HG02870 (cell line): ENCODE data around the gene CA12.
"Not testable (repeated sequence)": the region's sequence is repeated elsewhere in the genome, so short reads cannot be mapped to it uniquely, and the experiment has no call there.

Source experiments
- ATAC-seq: cut with Tn5 transposase; IDR thresholded peaks from one replicate; pipeline ENCODE4 v1.9.1; 2021; ENCODE audit warnings: mild to moderate bottlenecking, moderate library complexity; ENCODE audit not compliant: unreplicated experiment

Gene CA12

DNA sequence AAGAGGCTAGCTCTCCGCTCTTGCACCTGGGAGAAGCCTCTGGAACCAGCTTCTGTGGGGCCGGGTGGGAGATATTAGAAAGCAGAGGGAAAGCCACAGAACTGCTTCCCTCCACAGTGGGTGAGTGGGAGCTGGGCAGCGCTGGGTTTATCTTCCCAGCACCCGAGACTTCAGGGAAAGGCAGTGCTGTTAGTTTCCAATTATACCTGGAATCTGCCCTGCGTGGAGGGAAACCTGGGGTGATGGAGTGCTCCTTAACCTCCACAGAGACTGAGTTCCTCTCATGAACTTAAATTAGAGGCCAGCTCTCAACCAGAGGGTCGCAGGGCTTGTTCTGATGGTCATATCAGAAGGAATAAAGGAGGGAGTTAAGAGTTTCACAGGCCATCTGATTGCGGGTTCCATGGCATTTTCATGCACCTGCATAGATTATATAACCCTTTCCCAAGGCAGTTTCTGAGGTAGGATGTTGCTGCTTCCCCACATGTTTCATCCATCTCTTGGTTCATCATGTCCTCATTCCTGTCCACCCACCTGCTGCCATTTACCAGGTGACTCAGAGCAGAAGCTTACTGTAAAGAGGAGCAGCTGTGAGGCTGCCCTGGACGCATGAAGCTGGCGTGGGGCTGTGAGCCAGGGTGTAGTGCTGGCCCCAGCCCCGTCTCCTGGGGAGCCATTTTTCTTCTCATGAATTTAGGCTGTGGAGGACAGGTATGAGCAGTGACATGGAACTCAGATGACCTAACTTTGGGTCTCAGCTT is 42.5 kb downstream of the CA12 start:
- no peak for ATAC-seq

DNA sequence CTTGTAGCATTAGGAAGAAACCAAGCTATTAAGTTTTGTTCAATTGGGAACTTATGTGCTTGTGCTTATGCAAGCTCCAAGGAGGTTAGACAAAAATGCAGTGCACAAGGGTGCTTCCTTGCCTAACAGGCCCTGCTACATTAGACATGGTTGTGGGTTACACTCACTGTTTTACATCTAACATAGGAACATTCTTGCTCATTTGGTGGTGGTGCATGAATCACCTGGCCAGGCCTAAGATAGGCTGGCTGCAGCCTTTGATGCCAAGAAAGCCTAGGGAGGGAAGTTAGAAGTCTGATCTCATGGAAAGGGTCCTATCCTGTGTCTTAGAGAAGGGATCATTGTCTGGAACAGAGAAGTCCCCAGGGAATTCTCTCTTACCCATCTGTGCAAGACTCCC is 43.5 kb downstream of the CA12 start:
- ATAC-seq, result no peak

DNA sequence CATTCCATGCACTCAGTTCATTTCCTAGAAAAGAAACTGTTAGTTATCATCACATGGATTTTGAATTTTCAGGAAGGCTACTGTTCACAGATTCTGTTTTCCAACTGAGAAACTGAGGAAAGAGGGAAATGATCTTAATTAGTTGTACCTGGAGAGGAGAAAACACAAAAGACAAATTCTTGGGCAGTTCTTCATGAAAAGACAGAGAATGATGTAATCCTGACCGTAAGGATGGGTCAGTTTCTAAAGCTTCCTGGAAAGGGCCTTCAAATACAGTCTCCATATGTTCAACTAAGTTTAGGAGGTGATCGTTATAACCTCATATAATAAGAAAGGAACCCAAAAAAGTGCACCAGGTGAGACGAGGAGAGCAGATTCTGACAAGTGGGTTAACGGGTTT is 44.6 kb downstream of the CA12 start:
- no peak for ATAC-seq

DNA sequence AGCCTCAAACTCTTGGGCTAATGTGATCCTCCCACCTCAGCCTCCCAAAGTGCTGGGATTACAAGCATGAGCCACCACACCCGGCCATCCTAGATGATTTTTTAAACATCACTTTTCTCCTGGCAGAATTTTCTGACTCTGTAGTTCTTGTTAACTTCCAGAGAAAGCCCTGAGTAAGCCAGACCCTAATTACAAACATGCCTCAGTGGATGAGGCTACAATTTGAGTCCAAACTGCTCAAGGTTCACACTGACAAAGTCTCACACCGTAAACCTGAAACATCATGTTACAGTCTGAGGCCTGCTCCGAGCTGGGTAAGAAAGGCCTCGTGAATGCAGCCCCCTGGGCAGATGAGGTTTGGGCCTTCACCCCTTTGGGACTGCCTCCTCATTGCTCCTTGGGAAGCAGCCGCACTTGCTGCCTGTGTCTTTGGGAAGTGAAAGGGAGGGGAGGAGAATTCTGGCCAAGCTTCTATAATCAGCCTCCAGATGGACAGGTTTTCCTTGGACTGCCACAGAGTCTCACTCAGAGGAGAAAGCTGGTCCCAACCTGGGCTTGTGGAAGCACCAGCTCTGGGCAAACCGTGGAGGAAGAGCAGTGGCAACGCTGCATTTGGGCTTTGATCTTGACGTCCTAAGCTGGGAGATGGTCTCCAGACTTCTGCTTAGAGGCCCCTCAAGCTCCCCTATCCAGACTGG is 46.0 kb downstream of the CA12 start:
- no peak for ATAC-seq

DNA sequence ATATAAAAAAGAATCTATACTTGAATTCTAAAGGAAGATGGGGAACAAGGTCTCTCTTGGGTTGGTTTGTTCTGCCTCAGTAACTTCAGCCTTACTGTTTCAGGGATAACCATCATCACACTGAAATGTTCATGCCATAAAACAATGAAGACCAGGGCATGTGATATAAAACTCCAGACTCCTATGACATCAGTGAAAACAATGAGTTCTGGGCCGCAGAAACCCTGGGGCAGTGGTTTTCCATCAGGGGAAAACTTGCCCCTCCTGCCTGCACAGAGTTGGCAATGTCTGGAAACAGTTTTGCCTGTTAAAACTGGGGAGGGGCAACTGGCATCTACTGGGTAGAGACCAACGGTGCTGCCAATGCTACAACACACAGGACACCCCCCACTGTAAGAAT is 46.8 kb downstream of the CA12 start:
- no peak for ATAC-seq

DNA sequence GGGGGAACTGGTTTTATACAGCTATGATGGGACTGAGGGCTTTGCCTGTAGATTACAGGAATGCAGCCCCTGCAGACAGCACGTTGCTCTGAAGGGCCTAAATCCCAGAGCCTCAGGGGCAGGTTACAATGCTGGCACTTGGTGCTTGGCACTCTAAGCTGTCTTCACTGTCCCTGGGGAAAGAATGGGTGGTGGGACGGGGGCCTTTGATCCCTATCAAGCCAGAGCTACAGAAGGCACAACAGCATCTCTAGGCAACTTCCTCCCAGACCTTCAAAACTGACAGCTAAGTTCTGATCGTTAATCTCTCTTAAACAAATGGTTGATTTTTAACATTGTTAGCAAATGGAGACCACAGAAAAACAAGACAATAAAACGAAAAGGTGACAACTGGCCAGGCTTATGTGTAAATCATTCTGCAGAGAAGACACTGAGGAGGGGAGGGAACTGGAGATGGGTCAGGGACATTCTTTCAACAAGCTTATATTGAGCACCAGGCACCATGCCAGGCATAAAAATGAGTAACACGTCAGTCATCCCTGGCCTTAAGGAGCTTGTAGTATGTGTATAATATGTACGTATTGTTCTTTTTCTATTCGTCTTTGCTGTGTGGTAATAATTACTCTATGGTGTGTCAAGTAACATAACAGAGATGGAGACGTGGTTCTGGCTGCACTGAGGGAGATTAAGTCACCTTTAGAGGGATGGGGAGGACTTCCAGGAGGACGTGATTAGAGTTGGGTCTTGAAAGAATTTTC is 49.1 kb downstream of the CA12 start:
- no peak for ATAC-seq

DNA sequence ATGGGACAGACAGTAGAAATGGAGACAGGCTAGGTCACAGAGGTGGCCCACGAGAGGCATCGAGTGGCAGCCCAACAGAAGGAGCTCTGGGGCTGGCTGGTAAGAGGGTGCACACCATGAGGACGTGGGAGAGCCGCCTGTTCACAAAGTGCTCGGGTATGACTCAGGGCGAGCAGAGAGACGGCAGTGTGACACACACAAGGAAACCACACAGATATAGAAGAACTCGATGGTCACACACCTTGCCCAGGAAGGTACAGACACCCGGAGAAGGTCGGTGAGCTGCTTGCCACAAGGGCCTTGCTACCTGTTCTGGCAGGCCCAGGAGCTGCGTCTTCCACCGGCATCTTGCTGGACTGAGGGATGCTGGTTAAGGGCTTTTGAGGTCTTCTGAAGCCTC is 50.2 kb downstream of the CA12 start:
- ATAC-seq, result no peak

DNA sequence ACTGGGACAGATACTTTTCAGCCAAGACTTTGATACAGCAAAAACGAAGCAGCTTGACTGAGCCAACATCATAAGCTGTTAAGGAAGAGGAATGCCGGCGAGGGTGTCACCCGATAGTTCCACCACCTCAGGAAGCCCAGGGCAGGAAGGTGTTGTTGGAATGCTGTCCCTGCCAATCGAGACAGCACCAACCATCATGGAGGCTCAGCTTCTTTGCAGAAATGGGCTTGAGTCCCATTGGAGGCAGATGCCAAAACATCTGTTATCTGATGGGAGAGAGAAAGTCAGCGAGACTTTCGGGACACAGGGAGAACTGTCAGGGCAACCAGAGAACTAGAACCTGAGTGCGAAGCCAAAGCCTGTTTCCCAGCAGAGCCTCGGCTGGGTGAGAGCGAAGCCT is 50.7 kb downstream of the CA12 start:
- ATAC-seq, result no peak

DNA sequence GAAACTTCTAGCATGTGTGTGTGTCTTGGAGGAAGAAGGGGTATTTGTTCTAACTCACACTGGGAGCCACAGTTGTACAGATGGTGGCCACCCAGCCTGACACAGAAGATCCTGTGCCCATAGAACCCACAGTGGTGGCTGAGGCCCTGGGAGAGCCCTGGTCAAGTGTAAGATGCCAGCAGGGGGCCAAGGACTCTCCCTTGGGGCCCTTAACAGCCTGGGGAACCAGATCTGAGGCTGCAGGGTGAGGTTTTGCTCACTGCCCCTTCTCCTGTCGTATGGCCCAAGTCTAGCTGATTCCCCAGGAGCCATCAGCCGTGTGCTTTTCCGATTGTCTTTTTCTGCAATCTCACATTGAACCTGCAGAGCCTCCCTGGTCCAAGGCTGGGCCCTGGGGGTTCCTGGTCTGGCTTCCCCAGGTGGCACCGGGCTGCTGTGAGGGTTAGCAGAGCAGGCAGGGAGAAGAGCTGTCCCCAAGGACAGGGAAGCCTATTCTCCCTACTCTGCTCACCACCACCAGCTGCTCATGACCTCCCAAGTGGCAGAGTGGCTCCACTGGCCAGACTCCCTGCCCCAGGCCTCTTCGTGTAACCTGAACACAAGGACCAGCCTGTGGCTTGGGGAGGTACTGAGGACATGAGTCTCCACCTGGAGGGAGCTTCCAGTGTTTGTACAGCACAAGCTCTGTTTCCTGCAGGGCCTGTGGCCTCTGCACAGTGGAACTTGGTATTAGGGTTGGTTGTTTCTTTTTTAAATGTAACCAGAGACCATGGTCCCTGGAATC is 51.9 kb downstream of the CA12 start:
- ATAC-seq, result no peak

DNA sequence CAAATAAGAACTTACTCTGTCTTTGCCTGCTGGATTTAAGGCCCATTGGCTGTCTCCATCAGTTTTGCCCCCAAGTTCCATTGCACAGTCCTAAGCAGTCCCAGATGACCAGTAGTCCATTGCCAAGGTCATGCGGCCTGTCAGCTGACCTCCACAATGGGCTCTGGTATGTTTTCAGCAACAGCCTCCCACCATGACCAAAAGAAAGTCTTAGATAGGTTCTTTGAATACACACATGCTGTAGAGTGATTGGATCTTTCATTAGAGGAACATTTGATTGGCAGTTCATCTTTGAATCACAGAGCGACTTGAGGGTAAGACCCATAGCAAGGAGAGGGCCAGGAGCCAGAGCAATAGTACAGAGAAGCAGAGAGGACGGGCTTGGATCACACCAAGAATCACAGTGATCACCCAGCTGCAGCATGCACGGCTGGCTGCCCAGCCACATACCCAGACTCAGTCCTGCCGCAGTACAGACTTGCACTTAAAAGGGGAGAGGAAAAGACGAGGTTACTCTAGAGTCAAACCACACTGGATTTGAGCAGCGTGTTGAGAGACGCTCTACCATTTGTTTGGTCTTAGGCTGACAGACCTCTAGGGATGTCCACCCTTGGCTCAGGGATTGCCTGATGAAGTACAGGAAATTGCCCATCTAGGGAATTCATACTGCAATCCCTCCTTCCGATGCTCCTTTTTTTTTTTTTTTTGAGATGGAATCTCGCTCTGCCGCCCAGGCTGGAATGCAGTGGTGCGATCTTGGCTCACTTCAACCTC is 53.8 kb downstream of the CA12 start:
- no peak for ATAC-seq

DNA sequence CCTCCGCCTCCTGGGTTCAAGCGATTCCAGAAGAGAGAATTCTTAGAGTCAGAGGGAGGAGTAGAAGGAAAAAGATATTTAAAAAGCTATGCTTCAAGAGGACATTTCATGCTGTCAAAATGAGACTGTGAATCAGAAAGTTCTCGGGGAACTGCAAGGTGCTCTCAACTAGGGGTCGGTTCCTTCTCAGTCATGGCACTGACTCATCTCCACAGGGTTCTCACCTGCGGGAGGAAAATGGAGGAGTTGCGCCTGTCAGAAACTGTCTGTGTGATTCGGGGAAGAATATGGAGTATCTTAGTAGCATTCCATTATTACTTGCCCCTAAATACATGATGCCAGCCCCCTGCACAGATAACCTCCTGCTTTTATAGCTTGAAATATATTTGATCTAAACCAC is 56.9 kb downstream of the CA12 start:
- ATAC-seq, result no peak

DNA sequence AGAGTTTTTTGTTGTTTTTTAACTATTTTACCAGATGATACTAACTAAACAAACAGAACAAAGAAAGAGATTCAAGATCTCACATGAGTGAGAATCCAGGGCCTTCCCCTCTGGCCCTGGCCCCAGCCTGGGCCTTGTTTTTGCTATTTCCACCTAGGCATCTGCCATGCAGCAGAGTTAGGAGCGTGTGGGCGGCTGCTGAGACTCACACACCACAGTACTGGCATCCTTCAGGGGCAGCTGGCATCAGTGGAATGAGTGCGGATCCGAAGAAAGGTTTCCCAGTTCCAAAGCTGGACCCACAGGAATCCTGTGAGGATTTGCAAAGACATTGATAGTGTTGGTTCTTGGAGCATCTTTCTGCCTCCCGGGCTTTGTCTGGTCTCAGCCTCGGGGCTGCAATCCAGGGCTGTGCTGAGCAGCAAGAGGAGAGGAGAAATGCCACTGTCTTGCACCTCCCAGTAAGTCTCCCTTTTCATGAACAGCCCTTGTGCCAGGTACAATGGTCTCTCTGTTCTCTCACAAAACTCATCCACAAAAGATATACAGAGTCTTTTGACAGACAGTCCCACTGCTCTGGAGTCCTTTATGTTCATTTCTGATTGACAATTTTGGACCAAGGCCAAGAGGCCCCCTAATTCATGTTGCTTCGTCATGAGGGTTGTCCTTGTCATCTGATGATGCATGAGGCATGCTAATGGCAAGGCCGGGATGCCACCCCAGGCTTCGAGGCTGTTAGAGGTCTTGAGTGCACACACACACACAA is 57.7 kb downstream of the CA12 start:
- no peak for ATAC-seq

DNA sequence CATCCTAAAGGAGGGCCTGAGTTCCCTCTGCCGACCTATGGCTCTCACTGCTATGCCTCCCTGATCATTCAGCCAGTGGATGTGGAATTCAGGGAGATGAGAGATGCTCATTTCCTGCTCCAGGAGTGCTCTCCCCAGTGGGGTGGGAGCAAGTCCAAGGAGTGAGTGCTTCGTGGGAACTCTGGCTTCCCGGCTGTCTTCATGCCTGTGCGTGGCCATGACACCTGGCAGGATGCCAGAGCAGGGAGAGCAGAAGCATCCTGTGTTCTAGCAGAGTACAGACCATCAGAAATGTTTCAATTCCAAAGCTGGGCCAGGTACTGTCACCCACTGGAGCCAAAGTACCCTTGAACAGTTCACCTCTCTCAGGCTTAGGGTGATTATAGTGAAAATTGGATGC is 59.1 kb downstream of the CA12 start:
- ATAC-seq, result no peak

DNA sequence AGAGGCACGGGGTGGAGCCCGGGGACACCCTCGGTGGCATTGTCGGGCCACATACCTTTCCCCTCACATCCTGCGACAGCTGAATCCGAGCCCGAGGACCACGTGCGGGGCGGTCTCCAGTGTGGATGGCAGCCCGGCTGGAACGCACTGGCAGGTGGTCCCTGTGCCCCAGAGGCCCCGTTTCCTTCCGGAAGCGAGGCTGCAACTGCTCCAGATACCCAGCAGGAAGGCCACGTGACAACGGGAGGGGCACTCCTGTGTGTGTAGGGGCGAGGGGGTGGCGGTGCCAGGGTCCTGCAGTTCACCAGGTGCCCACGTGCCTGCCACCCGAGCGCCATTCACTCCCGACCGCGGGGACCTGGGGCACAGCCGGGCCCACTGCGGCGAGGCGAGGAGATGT is 60.2 kb downstream of the CA12 start:
- ATAC-seq, result no peak

DNA sequence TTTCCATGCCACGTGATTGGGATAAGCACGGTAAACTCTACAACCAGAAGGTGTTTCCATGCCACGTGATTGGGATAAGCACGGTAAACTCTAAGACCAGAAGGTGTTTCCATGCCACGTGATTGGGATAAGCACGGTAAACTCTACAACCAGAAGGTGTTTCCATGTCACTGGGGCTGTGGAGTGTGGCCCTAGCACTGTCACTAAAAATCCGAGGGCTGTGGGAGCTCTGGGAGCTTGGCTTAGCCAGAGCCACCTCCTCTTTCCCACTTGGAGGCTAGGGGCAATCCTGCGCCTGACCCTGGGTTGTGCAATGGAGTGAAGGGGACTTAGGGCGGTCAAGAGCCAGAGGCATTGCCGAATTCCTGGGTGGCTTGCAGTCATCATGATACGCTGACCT is 60.7 kb downstream of the CA12 start:
- ATAC-seq, result not testable (repeated sequence)

DNA sequence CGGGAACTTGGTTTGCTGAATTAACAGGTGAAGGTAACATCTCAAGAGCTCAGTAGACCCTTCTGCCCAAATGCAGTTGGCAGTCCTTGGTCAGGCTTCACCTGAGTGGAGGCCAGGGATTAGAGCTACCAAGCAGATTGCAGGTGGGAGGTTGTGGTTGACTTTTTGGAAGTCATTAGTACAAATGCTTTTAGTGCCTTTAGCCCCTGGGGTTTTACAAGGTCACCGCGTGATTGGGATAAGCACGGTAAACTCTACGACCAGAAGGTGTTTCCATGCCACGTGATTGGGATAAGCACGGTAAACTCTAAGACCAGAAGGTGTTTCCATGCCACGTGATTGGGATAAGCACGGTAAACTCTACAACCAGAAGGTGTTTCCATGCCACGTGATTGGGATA is 61.2 kb downstream of the CA12 start:
- ATAC-seq, result not testable (repeated sequence)

DNA sequence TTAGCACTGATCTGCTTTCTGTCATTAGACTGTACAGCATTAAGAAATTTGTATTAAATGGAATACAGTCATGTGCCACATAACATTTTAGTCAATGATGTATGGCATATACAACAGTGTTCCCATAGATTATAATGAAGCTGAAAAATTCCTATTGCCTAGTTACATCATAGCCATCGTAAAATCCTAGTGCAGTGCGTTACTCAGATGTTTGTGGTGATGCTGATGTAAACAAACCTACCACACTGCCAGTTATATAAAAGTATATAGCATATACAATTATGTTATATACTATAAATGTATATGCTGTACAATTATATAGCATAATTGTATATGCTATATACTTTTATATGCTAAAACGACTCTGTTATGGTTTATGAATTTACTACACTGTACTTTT is 62.6 kb downstream of the CA12 start:
- ATAC-seq, result no peak

DNA sequence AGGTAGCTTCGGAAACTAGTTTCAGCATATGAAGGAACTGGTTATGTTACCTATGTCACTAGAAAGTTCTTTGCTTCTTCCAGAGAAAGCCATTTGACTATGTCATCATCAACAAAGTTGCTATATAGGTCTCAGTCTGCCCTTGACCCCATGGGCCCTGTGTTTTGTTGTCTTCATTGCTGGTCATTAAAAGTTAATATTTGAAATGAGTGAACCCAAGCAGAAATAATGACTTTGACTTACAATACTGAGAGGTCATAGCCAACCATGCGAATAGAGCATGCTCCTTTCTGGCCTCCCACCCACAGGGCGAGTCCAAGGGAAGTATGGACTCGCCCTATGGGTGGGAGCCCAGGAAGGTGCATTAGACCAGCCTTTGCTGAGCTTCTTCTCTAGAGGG is 63.3 kb downstream of the CA12 start:
- ATAC-seq, result no peak

DNA sequence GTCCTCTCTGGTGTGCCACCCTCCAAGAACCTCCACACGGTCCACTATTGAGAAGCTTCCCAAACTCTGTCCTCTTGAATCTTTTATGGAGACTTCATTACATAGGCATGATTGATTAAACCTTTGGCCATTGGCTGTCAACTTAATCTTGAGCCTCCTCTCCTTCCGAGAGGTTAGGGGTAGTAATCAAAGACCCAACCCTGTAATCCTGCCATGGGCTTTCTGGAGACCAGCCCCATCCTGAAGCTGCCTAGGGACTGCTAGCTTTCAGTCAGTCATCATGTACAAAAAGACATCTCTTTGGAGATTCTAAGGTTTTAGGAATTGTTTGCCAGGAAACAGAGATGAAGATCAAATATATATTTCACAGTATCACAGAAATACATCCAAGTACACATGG is 67.2 kb downstream of the CA12 start:
- ATAC-seq, result no peak

DNA sequence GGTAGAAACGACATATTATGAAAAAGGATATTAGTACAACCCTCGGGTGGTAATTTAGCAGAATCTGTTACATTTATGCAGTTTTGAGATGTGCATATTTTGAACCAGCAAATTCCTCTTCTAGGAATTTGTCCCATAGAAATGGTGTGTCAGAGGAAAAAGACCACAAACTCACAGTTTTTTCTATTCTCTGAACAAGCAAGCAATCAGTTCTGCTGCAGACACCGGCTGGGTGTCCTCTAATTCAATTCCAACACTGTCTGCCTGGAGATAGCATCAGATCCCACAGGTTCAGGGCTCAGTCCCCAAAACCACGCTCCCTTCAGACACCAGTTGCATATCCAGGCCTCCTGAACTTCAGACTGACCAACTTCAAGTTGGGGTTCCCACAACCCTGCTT is 67.8 kb downstream of the CA12 start:
- no peak for ATAC-seq
